HG03520 (cell line): ENCODE measurements around the gene TSPAN14.
A peak's percentile ranks its signal among the peaks of the same experiment; 100 is the strongest.
"Not testable (repeated sequence)": the region's sequence is repeated elsewhere in the genome, so short reads cannot be mapped to it uniquely, and the experiment has no call there.

Source experiments
- ATAC-seq: cut with Tn5 transposase; IDR thresholded peaks from one replicate; pipeline ENCODE4 v1.9.1; 2021; ENCODE audit warnings: mild to moderate bottlenecking, moderate library complexity; ENCODE audit not compliant: unreplicated experiment

TSPAN14 gene

DNA sequence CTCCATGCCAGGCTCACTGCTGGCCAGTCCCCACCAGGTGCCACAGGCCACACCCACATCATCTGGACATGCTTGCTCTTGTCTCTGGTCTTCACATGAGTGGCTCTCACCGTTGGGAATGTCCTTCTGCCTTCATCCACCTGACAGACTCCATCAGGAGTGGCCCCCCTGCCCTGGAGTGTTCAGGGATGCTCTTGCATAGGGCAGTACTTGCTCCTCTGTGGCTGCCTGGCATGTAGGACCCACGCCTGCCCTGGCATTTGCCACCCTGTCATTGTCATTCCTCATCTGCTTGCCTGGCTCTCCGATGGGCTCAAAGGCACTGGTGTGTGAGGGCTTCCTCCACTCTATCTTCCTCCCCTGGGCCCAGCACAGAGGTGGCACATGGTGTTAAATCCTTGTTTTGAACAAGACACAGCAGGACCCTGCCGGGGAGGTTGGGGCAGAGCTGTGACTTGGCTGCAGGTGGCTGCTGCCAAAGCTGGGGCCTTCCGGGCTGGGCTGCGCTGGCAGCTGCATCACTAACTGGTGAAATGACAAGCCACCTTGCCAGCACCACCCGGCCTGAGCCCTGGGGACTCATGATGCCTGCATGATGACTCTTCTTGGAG is 85.4 kb downstream of the TSPAN14 start:
- no peak for ATAC-seq

DNA sequence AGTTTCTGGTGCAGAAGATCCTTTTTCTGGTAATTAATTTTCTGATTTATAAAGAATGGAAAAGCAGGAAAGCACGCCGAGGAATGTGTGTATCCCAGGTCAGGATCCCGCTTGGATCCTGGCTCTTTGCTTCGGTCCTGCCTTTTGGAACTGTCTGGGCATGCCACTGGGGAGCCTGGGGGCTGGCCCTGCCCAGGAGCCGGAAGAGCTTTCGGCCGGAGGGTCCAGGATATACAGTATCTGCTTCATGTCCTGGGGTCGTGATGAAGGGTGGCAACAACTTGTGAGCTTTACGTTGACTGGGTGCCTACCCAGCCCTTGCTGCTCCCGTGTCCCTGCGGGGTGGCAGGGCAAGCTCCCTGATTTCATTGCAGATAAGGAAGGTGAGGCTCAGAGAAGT is 86.0 kb downstream of the TSPAN14 start:
- no peak for ATAC-seq

DNA sequence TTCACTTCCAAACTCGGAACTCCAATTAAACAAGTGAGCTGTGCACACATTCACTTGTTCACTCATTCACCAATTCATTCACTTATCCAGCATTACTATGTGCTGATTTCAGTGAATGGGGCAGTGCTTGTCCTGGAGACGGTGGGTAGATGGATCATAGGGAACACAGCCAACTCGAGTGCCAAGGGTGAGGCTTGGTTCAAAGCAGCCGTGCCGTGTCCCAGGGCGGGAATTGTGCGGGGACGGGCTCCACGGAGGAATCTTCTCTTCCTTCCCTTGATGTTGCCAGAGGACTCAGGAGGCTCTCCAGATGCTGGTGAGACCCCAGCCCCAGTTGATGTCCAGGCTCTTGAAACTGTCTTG is 86.5 kb downstream of the TSPAN14 start:
- ATAC-seq, result peak; percentile 1

DNA sequence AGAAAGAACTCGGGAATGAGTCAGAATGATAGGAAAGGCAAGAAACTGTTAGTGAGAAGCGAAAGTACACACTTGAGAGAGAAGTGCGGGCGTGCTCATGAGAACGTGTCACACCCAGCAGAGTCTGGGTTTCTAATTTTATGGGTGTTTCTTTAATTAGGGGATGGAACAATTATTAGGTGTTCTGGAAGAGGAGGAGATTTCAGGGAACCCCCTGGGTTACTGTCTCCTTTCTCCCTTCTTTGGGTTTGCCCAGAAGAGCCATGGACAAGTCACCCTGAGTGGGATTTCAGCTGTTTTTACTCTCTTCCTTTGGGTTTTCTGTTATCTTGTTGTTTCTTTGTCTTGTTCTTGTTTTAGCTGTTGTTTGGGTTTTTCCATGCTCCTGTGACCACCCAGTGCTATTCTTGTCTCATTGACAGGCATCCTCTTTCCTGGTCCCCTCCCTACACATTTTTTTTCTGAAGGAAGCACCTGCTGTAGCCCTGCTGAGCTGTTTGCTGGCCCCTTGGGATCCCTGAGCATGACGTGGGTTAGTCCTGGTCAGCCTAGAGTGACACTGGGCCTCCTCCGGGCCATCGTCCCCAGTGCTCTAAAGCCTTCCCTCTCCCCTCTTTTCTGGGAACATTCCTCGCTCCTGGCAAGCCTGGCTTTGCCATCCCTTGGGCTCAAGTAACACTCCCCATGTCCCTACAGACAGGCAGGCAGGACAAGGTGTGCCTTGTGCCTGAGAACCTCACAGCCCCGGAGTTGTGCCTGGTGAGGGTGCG is 87.1 kb downstream of the TSPAN14 start:
- peak; percentile 65 for ATAC-seq

DNA sequence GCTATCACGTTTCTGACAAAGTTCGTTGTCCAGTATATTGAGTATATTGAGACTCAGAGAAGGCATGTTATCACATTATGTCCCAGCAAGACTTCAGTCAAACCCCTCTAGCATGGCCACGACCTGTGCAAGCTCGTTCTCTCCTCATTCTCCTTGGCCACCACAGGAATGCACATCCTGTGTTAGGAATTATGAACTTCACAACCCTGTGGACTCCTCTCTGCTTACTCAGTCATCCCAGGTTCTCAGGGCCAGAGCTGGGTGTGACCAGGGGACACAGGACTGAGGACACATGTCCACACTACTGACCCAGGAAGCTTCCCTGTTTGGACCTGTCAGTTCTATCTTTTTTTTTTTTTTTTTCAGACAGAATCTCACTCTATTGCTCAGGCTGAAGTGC is 87.9 kb downstream of the TSPAN14 start:
- no peak for ATAC-seq

DNA sequence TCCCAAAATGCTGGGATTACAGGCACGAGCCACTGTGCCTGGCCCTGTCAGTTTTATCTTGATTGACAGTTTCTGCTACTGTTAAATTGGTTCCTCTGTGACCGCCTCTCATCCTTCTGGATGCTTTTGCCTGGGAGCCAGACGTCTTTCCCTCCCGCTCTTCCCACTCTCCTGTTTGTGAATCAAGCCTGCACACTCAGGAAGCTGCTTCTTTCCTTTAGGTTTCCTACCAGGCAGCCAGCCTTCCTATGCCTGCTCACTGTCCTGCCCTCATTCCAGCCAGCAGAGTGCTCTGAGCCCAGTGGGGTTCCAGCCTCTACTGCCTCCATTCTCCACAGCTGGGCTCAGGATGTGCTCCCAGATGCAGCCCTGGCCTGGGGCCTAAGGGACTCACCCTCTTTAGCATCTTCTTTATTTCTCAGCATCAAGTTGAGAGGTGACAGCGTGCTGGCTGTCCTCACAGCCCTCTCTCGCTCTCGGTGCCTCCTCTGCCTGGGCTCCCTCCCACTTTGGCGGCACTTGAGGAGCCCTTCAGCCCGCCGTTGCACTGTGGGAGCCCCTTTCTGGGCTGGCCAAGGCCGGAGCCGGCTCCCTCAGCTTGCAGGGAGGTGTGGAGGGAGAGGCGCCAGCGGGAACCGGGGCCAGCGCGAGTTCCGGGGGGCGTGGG is 88.7 kb downstream of the TSPAN14 start:
- no peak for ATAC-seq

DNA sequence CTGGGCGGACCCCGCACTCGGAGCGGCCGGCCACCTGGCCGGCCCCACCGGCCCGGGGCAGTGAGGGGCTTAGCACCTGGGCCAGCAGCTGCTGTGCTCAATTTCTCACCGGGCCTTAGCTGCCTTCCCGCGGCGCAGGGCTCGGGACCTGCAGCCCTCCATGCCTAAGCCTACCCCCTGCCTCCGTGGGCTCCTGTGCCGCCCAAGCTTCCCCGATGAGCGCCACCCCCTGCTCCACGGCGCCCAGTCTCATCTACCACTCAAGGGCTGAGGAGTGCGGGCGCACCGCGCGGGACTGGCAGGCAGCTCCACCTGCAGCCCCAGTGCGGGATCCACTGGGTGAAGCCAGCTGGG is 89.2 kb downstream of the TSPAN14 start:
- ATAC-seq, result not testable (repeated sequence)

DNA sequence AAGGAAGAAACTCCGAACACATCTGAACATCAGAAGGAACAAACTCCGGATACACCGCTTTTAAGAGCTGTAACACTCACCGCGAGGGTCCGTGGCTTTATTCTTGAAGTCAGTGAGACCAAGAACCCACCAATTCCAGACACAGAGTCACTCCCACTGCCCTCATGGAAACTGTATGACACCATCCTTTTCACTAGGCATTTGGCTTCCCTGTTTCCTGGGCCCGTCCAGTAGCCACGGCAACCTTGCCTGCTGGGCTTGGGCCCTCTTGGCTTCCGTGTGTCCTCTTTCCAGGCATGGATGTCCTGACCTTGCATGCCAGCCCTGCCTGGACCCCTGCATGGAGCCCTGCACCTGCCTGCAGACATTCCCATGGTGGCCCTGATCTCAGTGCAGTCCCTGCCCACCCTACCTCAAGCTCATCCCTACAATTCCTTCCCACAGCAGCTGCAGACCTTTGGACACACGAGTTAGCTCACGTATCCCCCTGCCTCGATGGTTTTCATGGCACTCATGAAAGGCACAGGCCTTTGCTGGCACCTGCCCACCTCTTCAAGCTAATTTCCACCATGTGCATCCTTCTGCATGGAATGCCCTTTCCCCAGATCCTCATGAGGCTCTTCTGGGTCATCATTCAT is 90.3 kb downstream of the TSPAN14 start:
- ATAC-seq, result no peak

DNA sequence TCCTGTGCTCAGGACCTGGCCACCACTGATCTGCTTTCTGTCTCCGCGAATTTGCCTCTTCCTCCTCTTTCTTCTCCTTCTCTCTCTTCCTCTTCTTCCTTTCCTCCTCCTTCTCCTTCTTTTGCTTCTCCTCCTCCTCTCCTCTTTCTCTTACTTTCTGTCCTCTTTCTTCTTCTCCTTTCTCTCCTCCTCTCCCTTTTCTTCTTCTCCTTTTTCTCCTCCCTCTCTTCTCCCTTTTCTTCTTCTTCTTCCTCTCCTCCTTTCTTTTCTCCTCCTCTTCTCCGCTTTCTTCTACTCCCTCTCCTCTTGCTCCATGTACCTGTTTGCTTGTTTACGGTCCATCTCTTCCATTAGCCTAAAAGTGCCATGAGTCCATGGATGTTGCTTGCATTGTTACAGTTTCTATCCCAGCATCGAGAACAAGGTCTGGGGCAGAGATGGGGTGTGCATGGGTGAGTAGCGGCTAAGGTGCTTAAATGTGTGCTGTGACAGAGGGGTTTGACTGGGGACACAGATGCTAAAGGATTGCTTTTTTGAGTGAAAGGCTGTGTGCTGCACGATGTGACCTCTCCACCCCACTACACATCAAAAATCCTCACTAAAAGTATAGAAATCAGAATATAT is 91.3 kb downstream of the TSPAN14 start:
- no peak for ATAC-seq

DNA sequence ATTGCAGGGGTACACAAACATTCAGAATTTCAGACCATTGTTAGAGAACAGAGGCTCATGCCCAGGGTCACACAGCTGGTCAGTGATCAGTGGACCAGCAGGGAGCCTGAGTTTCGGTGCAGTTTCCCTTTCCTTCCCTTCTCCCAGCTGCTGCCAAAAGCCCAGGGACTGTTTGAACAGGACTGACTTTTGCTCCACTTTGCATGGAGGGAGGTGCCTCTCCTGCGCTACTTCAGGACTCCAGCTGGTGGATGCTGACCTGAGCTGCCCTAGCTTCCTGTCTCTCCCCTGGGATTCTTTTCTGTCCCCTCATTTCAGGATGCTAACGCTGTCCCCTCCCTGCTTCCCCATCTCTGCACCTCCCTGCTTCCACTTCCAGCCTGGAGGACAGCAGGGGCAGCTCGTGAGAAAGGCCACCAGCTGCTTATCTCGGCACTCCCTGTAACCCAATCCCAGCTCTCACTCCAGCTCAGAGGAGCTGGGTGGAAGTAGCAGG is 98.1 kb downstream of the TSPAN14 start:
- no peak for ATAC-seq

DNA sequence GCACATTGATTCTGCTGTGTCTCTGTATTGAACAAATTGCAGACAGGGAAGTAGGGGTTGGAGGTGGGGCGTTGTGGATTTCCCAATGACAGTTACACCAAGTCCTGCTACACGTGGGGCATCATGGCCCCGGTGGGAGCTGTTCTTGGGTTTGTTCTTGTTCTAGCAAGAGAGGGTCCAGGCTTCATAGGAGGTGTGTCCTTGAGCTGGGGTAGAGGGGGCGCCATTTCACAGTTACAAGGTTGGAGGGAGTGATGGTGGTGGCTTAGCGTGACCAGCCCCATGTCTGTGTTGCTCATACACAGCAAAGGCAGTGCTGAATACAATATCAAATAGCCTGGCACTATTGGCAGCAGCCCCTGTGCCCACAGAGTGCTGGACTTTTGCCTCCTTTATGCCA is 99.3 kb downstream of the TSPAN14 start:
- ATAC-seq, result no peak

DNA sequence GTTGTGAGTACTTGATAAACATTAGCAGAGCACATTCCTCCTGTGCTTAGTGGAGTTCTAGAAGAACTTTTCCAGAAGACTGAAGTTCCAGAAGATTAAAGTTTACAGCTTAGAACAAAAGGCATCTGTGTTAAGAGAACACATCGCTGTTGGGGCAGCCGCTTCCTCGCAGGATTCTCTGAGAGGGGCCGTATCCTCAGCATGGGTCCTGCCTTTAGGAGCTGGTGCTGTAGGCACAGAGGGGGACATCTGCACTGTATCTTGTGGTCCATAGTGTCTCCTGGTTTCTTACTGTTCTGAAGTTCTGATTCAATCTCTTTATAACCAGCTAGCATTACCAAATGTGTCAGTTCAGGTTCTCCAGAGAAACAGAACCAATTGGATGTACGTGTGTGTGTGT is 99.9 kb downstream of the TSPAN14 start:
- no peak for ATAC-seq

DNA sequence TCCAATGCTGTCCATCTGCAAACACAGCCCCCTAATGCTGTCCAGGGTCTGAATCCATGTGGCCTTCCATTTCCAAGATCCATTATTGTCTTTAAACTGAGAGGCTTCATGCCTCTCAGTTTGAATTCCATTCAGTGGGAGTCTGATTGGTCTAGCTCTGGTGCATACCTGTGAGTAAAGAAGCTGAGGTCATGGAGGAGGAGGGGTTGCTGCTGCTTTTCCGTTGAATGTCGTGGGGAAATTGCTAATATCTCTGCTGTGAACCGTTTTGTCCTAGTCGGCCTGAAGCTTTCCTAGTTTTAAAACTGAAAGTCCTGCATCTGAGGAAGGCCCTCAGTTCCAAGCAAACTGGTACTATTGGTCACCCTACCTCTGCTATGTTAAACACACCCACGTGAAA is 101.3 kb downstream of the TSPAN14 start:
- no peak for ATAC-seq

DNA sequence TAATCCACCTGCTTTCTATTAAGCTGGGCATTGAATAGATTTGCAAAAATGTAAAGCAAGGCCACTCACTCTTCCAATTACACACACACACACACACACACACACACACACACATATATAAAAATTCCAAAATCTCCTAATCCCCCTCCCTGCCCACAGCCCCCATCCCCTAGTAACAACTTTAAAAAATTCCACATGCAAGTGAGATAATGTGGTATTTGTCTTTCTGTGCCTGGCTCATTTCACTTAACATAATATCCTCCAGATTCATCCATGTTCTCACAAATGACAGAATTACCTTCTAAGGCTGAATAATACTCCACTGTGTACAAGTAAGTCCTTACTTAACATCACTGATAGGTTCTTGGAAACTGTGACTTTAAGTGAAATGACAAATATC is 107.8 kb downstream of the TSPAN14 start:
- no peak for ATAC-seq

DNA sequence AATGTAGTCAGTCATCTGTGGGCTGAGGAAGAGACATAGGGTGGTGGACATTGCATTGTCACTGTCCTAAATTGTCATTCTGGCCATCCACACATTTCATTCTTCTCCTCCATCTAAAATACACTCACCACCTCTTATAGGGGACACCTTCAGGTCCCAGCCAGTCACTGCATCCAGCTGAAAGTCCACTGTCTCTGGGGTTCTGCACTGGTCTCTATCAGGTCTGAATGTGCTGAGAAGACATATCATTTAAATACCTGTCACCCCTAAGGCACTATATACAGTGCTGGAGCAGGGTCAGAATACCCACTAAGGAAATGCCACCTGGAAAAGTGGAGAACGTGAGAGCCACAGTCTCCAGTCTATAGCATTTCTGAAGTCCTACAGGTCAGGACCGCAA is 113.2 kb downstream of the TSPAN14 start:
- ATAC-seq, result no peak

DNA sequence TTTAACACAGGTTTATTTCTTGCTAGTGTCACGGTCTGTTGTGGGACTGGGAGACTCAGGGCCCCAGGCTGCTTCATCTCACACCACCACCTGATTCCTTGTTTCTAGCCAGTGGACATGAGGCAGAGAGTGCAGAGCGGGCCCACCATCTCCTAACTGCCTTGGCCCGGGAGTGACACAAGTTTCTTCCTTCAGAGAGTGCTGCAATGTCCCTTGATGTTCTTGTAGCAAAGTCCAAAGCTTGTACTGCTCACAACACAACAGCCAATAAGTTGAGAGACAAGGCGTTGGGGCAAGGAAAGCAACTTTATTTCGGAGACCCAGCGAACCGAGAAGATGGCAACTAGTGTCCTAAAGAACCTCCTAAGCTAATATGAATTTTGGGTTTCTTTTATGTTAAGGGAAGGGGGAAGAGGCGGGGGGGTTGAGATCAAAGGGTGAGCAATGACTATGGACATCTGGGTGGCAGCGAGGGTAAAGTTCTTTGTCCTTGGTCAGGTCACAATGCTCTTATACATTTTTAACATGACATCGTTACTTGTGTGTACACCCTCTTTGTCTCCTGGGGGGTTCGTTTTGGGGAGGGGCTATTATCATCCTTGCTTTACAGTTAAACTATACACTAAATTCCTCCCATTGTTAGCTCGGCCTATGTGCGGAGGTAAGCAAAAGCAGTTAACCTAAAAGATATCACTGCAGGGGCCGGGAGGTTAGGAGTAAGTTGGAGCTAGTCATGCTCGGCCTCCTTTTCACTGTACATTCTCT is 115.2 kb downstream of the TSPAN14 start:
- ATAC-seq, result no peak

DNA sequence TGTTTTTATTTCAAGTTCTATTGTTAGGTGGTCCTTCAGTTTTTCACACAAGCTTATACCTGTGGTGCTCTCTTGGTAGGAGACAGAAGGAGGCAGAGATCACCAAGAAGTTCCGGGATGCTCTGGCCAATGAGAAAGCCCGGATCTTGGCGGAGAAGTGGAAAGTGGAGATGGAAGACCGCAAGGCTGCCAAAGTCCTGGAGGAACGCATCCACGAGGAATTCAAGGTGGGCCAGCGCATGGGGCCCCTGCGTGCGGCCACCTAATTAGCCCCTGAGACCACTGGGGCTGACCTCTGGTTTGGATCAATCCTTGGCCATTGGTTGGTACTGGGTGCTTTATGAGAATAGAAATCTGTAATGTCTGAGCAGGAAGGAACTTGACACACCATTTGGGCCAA is 117.2 kb downstream of the TSPAN14 start:
- no peak for ATAC-seq

DNA sequence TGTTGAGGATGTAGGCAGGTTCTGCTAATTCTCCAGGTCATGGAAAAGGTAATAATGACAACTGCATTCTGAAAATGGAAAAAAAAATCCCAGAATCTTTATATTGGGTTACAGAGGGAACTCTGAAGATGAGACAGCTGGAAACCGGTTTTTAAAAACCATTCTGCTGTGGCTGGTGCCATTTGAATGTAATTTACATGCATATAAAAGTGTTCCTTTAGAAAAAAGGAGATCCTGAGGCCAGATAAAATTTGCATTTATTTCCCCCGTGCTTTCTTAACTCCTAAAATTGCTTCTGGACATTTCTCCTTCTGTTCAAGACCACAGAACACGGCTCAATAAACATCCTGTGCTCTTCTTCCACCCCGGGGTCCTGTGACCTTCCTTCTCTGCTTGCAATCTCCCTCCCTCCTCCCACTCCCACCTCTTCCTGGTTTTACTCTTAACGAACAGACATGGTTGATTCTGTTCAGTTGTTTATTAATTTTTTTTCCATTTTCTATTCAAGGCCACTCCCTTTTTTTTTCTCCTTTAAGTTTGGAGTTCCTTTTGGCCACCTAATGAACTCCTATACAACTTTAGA is 125.2 kb downstream of the TSPAN14 start:
- no peak for ATAC-seq

DNA sequence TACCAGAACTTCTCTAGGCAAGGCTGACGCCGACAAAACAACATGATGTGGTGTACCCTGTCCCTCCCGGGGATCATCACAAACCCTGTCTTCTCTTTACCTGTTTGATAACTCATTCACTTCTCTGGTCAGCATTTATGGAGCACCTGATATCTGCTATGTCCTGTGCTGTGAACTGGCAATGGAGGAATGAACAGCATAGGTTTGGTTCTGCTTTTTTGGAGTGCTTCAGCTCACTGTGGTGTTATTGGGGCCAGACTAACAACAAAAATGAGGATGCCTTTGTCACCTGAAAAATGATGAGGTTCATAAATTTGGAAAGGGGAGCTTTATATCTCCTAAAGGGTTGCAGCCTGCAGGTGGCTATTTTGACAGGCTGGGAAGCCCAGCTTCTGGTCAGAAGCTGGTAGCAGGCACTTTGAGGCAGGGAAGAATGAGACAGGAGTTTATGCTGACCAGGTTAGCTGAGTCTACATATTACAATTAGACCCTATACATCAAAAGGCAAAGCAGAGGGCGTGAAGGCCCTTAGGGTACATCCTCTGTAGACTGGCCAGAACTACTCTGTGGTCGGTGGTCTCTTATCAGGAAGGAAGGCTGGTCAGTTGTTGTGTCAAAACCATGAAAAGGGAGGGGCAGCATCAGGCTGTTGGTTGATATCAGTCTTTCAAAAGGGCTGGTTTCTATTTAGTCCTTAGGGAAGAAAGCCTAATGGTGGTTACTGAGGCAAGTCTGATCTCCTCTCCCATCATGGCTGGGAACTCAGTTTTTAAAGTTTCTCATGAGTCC is 125.9 kb downstream of the TSPAN14 start:
- ATAC-seq, result no peak
